DND-41 (cell line): Measurements from ENCODE around the gene CEMIP2.
A peak's percentile ranks its signal among the peaks of the same experiment; 100 is the strongest.

Source experiments
- ATAC-seq: fragments of 200-7000 bp; cut with Tn5 transposase; 3 replicates; pipeline ENCODE4 v1.9.1; 2021; ENCODE audit warnings: low read depth; ENCODE audit not compliant: insufficient read depth
- DNase-seq: peaks from one replicate; pipeline ENCODE4 v3.0.0-alpha.2; 2020
- H2AFZ ChIP-seq: 2 replicates; pipeline ENCODE4 v1.6.0; 2012; ENCODE audit warnings: low read depth, low read length
- H3K27ac ChIP-seq: 2 replicates; pipeline ENCODE4 v1.5.1; 2012; ENCODE audit warnings: low read length, inconsistent platforms
- H3K27me3 ChIP-seq: fragments of 200-600 bp; sonication (generic); 2 replicates; pipeline ENCODE4 v1.6.0; 2012; ENCODE audit warnings: low read length, mild to moderate bottlenecking, inconsistent platforms; ENCODE audit not compliant: insufficient read depth, poor library complexity
- H3K36me3 ChIP-seq: 2 replicates; pipeline ENCODE4 v1.5.1; 2012; ENCODE audit warnings: low read length, inconsistent platforms; ENCODE audit not compliant: insufficient read depth
- H3K4me1 ChIP-seq: 2 replicates; pipeline ENCODE4 v1.5.1; 2012; ENCODE audit warnings: mild to moderate bottlenecking, low read length; ENCODE audit not compliant: insufficient read depth
- H3K4me2 ChIP-seq: 2 replicates; pipeline ENCODE4 v1.6.0; 2012; ENCODE audit warnings: mild to moderate bottlenecking, moderate library complexity, low read length, inconsistent platforms; ENCODE audit not compliant: insufficient read depth
- H3K4me3 ChIP-seq, 2 experiments: fragments of 200-600 bp in 1 of 2; shearing (Covaris generic) in 1 of 2; 2 replicates each; pipeline ENCODE4 v1.5.1; 2012 to 2016; ENCODE audit warnings: inconsistent platforms in 2 of 2, low read length in 2 of 2, mild to moderate bottlenecking in 2 of 2, low read depth in 1 of 2, moderate library complexity in 1 of 2
- H3K79me2 ChIP-seq: 2 replicates; pipeline ENCODE4 v1.6.0; 2012; ENCODE audit warnings: low read length, inconsistent platforms; ENCODE audit not compliant: insufficient read depth
- H3K9ac ChIP-seq: 2 replicates; pipeline ENCODE4 v1.6.0; 2012; ENCODE audit warnings: low read depth, mild to moderate bottlenecking, inconsistent platforms, low read length, moderate library complexity
- H3K9me3 ChIP-seq: 2 replicates; pipeline ENCODE4 v1.5.1; 2012; ENCODE audit warnings: low read length, moderate library complexity, mild to moderate bottlenecking, inconsistent platforms; ENCODE audit not compliant: insufficient read depth, severe bottlenecking
- H4K20me1 ChIP-seq: 2 replicates; pipeline ENCODE4 v1.6.0; 2012; ENCODE audit warnings: low read length; ENCODE audit not compliant: insufficient read depth
- EZH2 ChIP-seq: IDR thresholded peaks from 3 replicates; pipeline ENCODE4 v1.6.1; 2012; ENCODE audit warnings: borderline replicate concordance, low read depth, mild to moderate bottlenecking, moderate library complexity, low read length, inconsistent platforms; ENCODE audit not compliant: severe bottlenecking
- TF ChIP-seq, protein P1 (sequence below): IDR thresholded peaks from 2 replicates; pipeline ENCODE4 v1.5.1; 2012; ENCODE audit warnings: borderline replicate concordance, low read length, moderate library complexity, mild to moderate bottlenecking; ENCODE audit not compliant: poor library complexity, severe bottlenecking; ENCODE audit errors: extremely low read depth

The CEMIP2 gene

DNA sequence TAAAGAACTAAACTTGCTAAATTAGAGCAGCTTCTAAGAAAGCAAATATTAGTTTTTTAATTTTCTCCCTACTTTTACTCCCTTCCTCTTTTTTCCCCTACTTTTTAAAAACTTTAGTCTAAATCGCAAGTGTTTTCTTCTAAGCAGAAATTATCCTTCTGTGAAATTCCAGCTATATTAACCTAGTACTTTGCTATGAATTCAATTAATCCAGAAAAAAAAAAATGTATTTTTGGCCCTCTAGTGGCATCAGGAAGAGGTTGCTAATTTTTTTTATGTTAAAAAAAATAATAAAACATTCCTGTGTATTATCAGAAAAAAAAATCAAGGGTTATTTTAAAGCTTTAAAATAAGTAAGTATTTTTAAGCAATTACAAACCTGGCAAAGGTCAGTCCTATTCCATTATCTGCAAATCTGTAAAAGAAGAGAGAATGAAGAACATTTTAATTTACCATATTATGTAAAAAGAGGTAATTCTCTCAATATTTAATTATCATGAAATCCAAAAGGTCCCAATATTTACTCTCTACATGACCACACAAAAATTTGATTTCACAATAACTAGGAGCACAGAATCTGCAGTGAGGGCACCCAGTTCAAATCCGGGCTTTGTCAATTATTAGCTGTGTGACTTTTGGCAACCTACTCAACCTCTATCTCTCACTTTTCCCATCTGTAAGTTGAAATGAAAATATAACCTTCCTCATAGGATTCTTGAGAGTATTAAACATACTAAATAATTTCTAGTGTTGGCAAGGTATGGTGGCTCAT is 52.0 kb downstream of the CEMIP2 start:
- no peaks in the 10 kb centered on the region for H3K27me3 ChIP-seq
- H3K4me2 ChIP-seq = no peak overlapping the region
- no peaks in the 10 kb centered on the region for H3K79me2 ChIP-seq
- DNase-seq (no peak), ATAC-seq (no peak)
- no peak overlapping the region for H3K9ac ChIP-seq
- no peak for TF ChIP-seq EZH2
- TF ChIP-seq, protein P1, sequence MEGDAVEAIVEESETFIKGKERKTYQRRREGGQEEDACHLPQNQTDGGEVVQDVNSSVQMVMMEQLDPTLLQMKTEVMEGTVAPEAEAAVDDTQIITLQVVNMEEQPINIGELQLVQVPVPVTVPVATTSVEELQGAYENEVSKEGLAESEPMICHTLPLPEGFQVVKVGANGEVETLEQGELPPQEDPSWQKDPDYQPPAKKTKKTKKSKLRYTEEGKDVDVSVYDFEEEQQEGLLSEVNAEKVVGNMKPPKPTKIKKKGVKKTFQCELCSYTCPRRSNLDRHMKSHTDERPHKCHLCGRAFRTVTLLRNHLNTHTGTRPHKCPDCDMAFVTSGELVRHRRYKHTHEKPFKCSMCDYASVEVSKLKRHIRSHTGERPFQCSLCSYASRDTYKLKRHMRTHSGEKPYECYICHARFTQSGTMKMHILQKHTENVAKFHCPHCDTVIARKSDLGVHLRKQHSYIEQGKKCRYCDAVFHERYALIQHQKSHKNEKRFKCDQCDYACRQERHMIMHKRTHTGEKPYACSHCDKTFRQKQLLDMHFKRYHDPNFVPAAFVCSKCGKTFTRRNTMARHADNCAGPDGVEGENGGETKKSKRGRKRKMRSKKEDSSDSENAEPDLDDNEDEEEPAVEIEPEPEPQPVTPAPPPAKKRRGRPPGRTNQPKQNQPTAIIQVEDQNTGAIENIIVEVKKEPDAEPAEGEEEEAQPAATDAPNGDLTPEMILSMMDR = peak; percentile 43
- H4K20me1 ChIP-seq = no peaks in the 10 kb centered on the region
- H3K36me3 ChIP-seq = no peaks in the 10 kb centered on the region; the same call in 1 of the 2 replicates
- no peak overlapping the region for H2AFZ ChIP-seq
- no peak overlapping the region for H3K27ac ChIP-seq
- H3K9me3 ChIP-seq = no peaks in the 10 kb centered on the region
- no peaks in the 10 kb centered on the region for H3K4me1 ChIP-seq
- H3K4me3 ChIP-seq = no peak overlapping the region

GRCh38 chr9:71710856-71711255 is 57.5 kb downstream of the CEMIP2 start:
- H3K36me3 ChIP-seq = no peaks in the 10 kb centered on the region; the same call in 1 of the 2 replicates
- H3K4me1 ChIP-seq = no peaks in the 10 kb centered on the region
- no peak overlapping the region for H2AFZ ChIP-seq
- no peak overlapping the region for H3K27ac ChIP-seq
- no peak overlapping the region for H3K4me3 ChIP-seq
- H3K9me3 ChIP-seq = no peaks in the 10 kb centered on the region
- ATAC-seq (no peak), DNase-seq (no peak)
- no peaks in the 10 kb centered on the region for H3K79me2 ChIP-seq
- no peak overlapping the region for H3K9ac ChIP-seq
- no peaks in the 10 kb centered on the region for H4K20me1 ChIP-seq
- H3K4me2 ChIP-seq = no peak overlapping the region
- no peaks in the 10 kb centered on the region for H3K27me3 ChIP-seq
- TF ChIP-seq EZH2 = no peak
- TF ChIP-seq, protein P1 = no peak

GRCh38 chr9:71710201-71710600 is 58.1 kb downstream of the CEMIP2 start:
- Histone ChIP-seq H3K9me3 (no peaks in the 10 kb centered on the region), H4K20me1 (no peaks in the 10 kb centered on the region), H3K36me3 (no peaks in the 10 kb centered on the region; the same call in 1 of the 2 replicates), H3K27me3 (no peaks in the 10 kb centered on the region), H2AFZ (no peak overlapping the region), H3K4me1 (no peaks in the 10 kb centered on the region), H3K4me2 (no peak overlapping the region), H3K4me3 (no peak overlapping the region), H3K79me2 (no peaks in the 10 kb centered on the region), H3K9ac (no peak overlapping the region), H3K27ac (no peak overlapping the region)
- ATAC-seq (no peak), DNase-seq (no peak)
- TF ChIP-seq EZH2 = no peak
- TF ChIP-seq, protein P1 = no peak
